GM20000 (cell line): ENCODE results near the gene PLS1.
A peak's percentile ranks its signal among the peaks of the same experiment; 100 is the strongest.

ENCODE experiments used
- DNase-seq: peaks from one replicate; pipeline ENCODE4 v3.0.0; 2012; ENCODE audit warnings: low spot score
- CTCF ChIP-seq: IDR thresholded peaks from 2 replicates; pipeline ENCODE4 v1.5.1; 2012; ENCODE audit warnings: mild to moderate bottlenecking, control low read depth; ENCODE audit errors: extremely low read depth, missing control alignments

The PLS1 gene

DNA sequence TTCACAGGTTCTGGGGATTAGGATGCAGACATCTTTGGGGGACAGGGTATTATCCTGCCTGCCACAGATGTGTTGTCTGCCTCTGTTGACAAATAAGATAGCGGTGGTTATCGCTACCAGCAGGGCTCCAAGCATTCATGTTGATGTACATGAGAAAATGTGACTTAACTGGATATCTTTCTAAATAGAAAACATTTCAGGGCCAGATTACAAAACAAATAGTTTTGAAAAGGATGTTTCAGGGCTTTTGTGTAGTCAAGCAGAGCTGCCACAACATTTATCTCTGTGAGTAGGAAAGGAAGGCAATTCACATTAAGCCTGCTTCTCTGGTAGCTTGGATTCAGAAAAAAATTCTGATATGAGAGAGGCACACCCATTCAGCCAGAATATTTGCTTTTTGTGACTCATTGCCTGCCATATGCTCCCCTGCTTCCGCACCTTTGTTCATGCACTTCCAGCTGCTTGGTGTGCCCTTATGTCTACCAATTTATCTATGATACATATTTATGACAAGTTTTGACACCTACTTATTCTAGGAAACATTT lies 22.8 kb downstream of the PLS1 start:
- TF ChIP-seq CTCF = no peak
- DNase-seq = no peak

GRCh38 chr3:142622405-142622804 lies 26.2 kb downstream of the PLS1 start:
- no peak for DNase-seq
- no peak for TF ChIP-seq CTCF

DNA sequence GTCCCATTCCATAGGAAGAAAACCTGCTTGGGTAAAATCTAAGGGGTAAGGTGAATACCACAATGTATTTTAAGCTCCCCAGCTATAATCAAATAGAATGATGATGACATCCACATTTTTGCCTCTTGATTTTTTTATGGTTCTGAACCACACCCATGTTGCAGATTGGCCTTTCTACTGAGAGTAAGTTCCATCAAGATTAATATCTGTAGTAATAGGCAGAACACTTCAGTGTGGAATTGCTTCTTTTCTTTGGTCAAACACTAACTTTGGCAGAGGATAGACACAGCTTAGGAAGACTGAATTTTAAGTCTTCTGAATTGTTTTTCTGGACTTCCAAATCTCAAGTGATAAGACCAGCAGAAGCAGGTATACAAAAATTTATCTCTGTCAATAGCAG lies 27.0 kb downstream of the PLS1 start:
- DNase-seq = no peak

DNA sequence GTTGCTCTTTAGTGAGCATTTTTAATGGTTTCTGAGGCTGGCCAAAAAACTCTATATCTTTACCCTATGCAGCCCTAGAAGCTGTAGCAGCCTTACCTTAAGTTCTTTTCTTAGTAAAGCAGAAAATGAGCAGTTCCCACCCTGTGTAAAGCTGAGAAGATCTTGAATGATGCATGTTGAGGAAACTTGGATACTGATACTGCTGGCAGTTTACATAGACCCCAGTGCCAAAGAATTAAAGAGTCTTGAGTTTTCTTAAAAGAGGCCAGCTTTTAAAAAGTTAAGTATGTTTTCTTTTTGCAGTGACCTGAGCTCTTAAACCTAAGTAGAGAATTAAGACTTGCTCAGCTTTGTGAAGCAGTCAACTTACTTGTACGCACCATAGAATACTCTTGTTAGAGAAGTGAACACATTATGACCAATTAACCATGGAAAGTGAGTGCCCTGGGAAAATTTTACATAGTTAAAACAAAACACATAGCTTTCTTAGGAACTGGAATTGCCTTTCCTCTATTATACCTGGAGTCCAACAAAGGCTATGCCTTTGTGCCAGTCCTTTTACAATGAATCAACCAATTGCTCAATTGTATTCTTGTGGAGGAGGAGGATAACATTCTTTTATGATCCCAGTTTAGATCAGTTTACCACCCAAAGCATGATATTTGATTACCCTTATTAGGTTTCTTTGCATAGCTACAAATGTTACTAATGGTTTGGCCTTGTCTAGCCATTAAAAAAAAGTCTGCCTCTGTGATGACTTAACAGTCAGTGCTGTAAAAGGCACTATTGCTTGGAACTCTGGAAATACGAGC lies 28.4 kb downstream of the PLS1 start:
- TF ChIP-seq CTCF = no peak
- DNase-seq = no peak

More for the DNA sequence above, 27.0 kb downstream of the PLS1 start:
- no peak for TF ChIP-seq CTCF

DNA sequence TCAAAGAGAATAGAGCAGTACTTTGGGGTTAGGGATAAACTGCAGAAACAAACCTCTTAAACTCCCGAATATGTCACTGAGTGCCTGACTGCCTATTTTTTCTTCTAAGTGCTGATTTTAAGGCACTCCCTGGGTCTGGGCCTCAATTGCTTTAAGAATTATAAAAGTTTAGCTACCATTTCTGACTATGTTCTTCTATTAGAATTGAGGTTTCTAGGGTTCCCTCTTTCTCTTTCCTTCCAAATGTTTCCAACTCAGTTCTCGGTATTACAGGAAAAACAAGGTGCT lies 28.9 kb downstream of the PLS1 start:
- TF ChIP-seq CTCF = no peak
- DNase-seq = no peak

GRCh38 chr3:142626971-142627370 lies 30.8 kb downstream of the PLS1 start:
- TF ChIP-seq CTCF = no peak
- DNase-seq = no peak

- TF ChIP-seq CTCF = no peak
These were observed 32.6 kb downstream of the PLS1 start for GRCh38 chr3:142628801-142629200.

More at GRCh38 chr3:142628801-142629200, 32.6 kb downstream of the PLS1 start:
- DNase-seq = peak; percentile 17
